SU-DHL-6 (cell line): ENCODE measurements around the gene PELI1.

Source experiments
- H2AFZ ChIP-seq: fragments of 200-600 bp; sonication (generic); 2 replicates; pipeline ENCODE4 v1.6.1; 2014; ENCODE audit warnings: low read depth, mild to moderate bottlenecking, moderate library complexity, mixed read lengths, antibody characterized with exemption, low read length; ENCODE audit not compliant: severe bottlenecking
- H3F3A ChIP-seq: fragments of 200-600 bp; shearing (Covaris generic); 2 replicates; pipeline ENCODE4 v1.6.0; 2016; ENCODE audit warnings: antibody characterized with exemption, mild to moderate bottlenecking; ENCODE audit not compliant: insufficient read depth
- H3K27ac ChIP-seq: fragments of 200-600 bp; sonication (generic); 2 replicates; pipeline ENCODE4 v1.5.1; 2016; ENCODE audit warnings: low read depth, mild to moderate bottlenecking, low read length, moderate library complexity, mixed read lengths
- H3K27me3 ChIP-seq: fragments of 200-600 bp; sonication (generic), shearing (Covaris generic); 2 replicates; pipeline ENCODE4 v1.6.0; 2014; ENCODE audit warnings: mild to moderate bottlenecking, low read length
- H3K36me3 ChIP-seq: fragments of 200-600 bp; sonication (generic); 2 replicates; pipeline ENCODE4 v1.6.1; 2014; ENCODE audit warnings: mild to moderate bottlenecking, low read length, mixed read lengths
- H3K4me2 ChIP-seq: fragments of 300-600, 200-600 bp; shearing (Covaris generic), sonication (generic); 2 replicates; pipeline ENCODE4 v1.6.0; 2014; ENCODE audit warnings: low read length, low read depth, mild to moderate bottlenecking; ENCODE audit not compliant: poor library complexity, severe bottlenecking
- H3K4me3 ChIP-seq: fragments of 200-600 bp; sonication (generic); 2 replicates; pipeline ENCODE4 v1.5.1; 2014; ENCODE audit warnings: antibody characterized with exemption, low read length, mild to moderate bottlenecking, mixed read lengths; ENCODE audit not compliant: insufficient read depth, poor library complexity, severe bottlenecking
- H3K79me2 ChIP-seq: fragments of 200-600 bp; sonication (generic); 2 replicates; pipeline ENCODE4 v1.6.1; 2014; ENCODE audit warnings: mild to moderate bottlenecking, low read length, moderate library complexity; ENCODE audit not compliant: insufficient read depth
- H3K9ac ChIP-seq: fragments of 200-600 bp; sonication (generic); 2 replicates; pipeline ENCODE4 v1.7.0; 2014; ENCODE audit warnings: mild to moderate bottlenecking, low read length
- H3K9me2 ChIP-seq: fragments of 200-600 bp; sonication (generic); replicated peaks from 2 replicates; pipeline ENCODE4 v1.6.1; 2014; ENCODE audit warnings: low read length; ENCODE audit not compliant: insufficient read depth
- H3K9me3 ChIP-seq: fragments of 200-600 bp; sonication (generic); 2 replicates; pipeline ENCODE4 v1.6.1; 2014; ENCODE audit warnings: low read length, mixed read lengths; ENCODE audit not compliant: insufficient read depth
- H4K20me1 ChIP-seq: fragments of 200-600 bp; sonication (generic); 2 replicates; pipeline ENCODE4 v1.6.1; 2014; ENCODE audit warnings: low read depth, mild to moderate bottlenecking, antibody characterized with exemption, low read length, moderate library complexity, mixed read lengths
- CTCF ChIP-seq: fragments of 200-600 bp; sonication (generic); IDR thresholded peaks from one replicate; pipeline ENCODE4 v1.5.1; 2017; ENCODE audit warnings: antibody characterized with exemption, mild to moderate bottlenecking, low read length, moderate library complexity; ENCODE audit not compliant: insufficient read depth, poor library complexity, severe bottlenecking
- EZH2phosphoT487 ChIP-seq: fragments of 200-600 bp; sonication (generic), shearing (Covaris generic); conservative IDR thresholded peaks from 2 replicates; pipeline ENCODE4 v1.6.1; 2018; ENCODE audit warnings: mild to moderate bottlenecking, antibody characterized with exemption, low read length, moderate library complexity, mixed read lengths

Gene PELI1

GRCh38 chr2:64153811-64154210, 9.6 kb upstream of the PELI1 start:
- Histone ChIP-seq H3K9ac (no peak overlapping the region), H3K36me3 (peaks cover 49% of the 10 kb centered on the region), H3K9me2 (no peaks in the 10 kb centered on the region), H3K27me3 (no peaks in the 10 kb centered on the region), H2AFZ (no peak overlapping the region), H3F3A (peaks cover 3% of the 10 kb centered on the region), H3K27ac (no peak overlapping the region), H4K20me1 (no peaks in the 10 kb centered on the region), H3K4me2 (no peak overlapping the region), H3K4me3 (no peak overlapping the region), H3K79me2 (peaks cover 39% of the 10 kb centered on the region; the same call in 1 of the 2 replicates), H3K9me3 (no peaks in the 10 kb centered on the region)
- no peak for TF ChIP-seq EZH2phosphoT487
- TF ChIP-seq CTCF: no peak

GRCh38 chr2:64151476-64151875, 7.3 kb upstream of the PELI1 start:
- Histone ChIP-seq H2AFZ (no peak overlapping the region), H4K20me1 (no peaks in the 10 kb centered on the region)
- TF ChIP-seq CTCF (no peak), EZH2phosphoT487 (no peak)

GRCh38 chr2:64145714-64146113, 1.5 kb upstream of the PELI1 start:
- Histone ChIP-seq H3K4me3 (no peak overlapping the region), H3K36me3 (peaks cover 30% of the 10 kb centered on the region), H2AFZ (no peak overlapping the region), H3K4me2 (peak overlapping the region; percentile 62), H3K9me2 (no peaks in the 10 kb centered on the region), H3F3A (peaks cover 26% of the 10 kb centered on the region), H3K79me2 (peaks cover 86% of the 10 kb centered on the region), H3K27me3 (no peaks in the 10 kb centered on the region), H3K9me3 (no peaks in the 10 kb centered on the region), H4K20me1 (0 out of 2 replicates have a peak, but pooled peaks cover 4% of the 10 kb centered on the region), H3K9ac (no peak overlapping the region), H3K27ac (no peak overlapping the region)
- TF ChIP-seq CTCF (no peak), EZH2phosphoT487 (no peak)

More at GRCh38 chr2:64151476-64151875, 7.3 kb upstream of the PELI1 start:
- Histone ChIP-seq H3K9ac (no peak overlapping the region), H3K27me3 (no peaks in the 10 kb centered on the region), H3K9me3 (no peaks in the 10 kb centered on the region), H3K36me3 (peaks cover 44% of the 10 kb centered on the region), H3K79me2 (peaks cover 50% of the 10 kb centered on the region), H3K4me3 (no peak overlapping the region), H3K4me2 (no peak overlapping the region), H3F3A (peaks cover 3% of the 10 kb centered on the region), H3K27ac (no peak overlapping the region), H3K9me2 (no peaks in the 10 kb centered on the region)
